ENCODE results near the gene FAM171A1.

Gene FAM171A1

DNA sequence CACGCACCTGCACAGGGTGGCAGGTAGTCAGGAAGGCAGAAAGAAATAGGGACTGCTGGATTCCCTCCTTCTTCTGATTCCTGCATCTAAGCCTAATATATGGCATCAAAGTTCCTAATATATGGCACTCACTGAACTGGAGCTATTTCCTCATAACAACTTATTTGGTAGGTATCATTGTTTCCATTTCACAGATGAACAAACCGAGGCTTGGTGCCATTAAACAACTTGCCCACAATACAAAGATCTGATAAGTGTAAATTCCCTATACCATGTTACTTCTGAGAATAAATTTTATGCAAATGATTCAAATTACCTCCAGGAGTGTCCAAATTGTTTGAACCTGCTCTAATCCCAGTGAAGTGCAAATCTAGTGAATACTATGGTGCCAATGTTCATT, 2.1 kb upstream of the FAM171A1 start:
- H3K27ac ChIP-seq = no peak overlapping the region
- TF ChIP-seq ZFX (IDR thresholded peaks at IDR 0.05) = no peak

DNA sequence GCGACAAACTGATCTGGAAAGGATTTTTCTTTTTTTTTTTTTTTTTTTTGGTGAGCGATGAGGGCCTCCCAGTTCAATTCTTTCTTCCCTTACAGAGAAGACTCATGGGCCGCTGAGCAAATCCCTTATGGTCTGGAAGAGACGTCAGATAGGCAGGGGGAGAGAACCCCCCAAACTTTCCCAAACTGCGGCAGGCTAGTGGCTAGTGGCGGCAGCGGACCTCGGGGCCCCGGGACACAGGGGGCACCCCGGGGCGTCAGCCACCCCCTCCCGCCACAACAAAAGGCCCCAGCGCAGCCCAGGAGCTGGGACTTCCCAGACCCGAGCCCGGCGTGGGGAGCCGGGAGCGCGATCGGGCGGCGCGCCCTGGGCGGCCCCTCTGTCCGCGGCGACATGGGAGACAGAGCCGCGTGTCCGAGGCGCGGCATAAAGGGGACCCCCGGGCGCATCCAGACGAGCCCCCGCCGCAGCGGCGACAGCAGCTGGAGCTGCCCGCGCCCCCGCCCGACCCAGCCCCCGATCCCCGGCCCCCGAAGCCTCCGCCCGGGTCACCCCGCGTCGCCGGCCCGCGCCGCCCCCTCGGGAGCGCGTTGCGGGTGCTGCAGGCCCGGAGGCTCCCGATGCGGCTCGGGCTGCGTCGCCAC, 755 bp downstream of the FAM171A1 start:
- no peak for TF ChIP-seq ZFX (IDR thresholded peaks at IDR 0.05)
- TF ChIP-seq, protein P1, sequence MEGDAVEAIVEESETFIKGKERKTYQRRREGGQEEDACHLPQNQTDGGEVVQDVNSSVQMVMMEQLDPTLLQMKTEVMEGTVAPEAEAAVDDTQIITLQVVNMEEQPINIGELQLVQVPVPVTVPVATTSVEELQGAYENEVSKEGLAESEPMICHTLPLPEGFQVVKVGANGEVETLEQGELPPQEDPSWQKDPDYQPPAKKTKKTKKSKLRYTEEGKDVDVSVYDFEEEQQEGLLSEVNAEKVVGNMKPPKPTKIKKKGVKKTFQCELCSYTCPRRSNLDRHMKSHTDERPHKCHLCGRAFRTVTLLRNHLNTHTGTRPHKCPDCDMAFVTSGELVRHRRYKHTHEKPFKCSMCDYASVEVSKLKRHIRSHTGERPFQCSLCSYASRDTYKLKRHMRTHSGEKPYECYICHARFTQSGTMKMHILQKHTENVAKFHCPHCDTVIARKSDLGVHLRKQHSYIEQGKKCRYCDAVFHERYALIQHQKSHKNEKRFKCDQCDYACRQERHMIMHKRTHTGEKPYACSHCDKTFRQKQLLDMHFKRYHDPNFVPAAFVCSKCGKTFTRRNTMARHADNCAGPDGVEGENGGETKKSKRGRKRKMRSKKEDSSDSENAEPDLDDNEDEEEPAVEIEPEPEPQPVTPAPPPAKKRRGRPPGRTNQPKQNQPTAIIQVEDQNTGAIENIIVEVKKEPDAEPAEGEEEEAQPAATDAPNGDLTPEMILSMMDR (conservative IDR thresholded peaks at IDR 0.05) = no peak
- H3K27ac ChIP-seq = peak overlapping the region; percentile 57

DNA sequence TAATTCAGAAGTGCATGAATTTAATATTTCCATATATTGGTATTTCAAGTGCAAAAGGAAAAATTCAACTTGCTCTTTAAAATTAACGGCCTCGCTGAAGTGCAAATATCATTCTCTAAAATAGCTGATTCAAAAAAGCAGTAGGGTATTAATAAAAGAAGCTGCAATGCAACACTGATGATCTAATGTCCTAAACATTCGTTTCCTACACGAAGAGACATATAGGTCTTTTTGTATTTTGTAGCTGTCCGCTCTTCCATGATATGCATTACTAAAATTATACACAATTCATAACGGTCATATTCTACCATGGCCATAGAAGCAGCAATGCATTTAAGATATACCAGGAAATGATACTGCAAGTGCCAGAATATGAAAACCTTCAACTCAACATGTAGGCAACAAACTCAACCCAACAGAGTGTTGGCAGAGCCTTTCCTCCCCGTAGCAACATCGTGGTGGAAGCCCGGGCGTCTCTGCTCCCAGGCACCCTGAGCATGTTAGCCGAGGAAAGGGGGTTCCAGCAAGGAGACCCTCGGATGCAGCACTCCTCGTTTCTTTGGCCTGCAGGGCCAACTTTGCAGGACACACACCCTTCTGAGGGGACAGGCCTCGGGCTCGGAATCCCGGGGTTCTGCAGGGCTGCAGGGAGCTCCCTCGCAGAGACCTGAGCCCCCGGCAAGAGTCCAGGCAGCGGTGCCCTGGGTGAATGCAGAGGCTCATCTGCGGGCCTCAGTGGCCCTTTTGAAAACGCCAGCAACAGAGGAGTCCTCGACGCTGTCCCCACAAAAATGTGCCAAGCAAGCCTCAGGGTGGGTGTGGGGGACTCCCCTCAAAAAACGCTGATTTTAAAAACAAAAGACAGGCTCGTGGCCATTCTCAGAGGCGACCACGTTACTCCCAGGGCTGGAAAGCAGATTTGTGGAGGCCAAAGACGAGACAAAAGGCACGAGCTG, 1.6 kb downstream of the FAM171A1 start:
- no peak for TF ChIP-seq ZFX (IDR thresholded peaks at IDR 0.05)
- TF ChIP-seq, protein P1 (conservative IDR thresholded peaks at IDR 0.05) = no peak
- no peak overlapping the region for H3K27ac ChIP-seq

DNA sequence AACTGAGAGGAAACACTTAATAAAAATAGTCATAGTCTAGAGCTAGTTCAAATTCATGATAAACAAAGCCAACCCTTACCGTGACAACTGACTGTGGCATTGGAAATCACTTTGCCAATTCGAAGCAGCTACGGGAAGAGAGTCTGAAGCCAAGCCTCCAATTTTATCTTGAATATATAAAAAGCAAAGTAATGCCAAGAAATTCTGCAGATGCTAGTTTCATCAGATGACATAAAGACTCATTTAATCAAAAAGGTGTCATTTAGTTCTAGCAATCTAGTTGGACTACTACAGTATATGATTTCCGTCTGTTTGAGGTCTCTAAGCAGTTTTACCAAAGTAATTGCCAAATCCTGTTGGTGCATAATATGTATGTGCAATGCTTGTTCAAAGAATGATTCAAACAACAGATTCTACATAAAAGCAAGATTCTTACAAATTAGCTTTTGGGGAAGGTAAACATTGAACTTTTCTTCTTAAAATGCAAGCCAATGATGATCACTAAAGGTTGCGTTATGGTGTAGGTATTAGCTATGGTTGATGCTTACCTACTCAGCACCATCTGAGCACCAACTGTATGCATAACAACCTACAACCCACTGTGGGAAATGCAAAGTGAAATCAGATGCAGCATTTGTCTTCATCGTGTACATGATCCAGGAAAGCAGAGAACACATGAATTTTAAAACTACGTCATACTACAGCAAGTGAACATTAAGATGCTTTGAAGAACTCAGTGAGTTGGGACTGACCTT, 2.8 kb downstream of the FAM171A1 start:
- TF ChIP-seq, protein P1 (conservative IDR thresholded peaks at IDR 0.05) = no peak
- TF ChIP-seq ZFX (IDR thresholded peaks at IDR 0.05) = no peak
- H3K27ac ChIP-seq = no peak overlapping the region

DNA sequence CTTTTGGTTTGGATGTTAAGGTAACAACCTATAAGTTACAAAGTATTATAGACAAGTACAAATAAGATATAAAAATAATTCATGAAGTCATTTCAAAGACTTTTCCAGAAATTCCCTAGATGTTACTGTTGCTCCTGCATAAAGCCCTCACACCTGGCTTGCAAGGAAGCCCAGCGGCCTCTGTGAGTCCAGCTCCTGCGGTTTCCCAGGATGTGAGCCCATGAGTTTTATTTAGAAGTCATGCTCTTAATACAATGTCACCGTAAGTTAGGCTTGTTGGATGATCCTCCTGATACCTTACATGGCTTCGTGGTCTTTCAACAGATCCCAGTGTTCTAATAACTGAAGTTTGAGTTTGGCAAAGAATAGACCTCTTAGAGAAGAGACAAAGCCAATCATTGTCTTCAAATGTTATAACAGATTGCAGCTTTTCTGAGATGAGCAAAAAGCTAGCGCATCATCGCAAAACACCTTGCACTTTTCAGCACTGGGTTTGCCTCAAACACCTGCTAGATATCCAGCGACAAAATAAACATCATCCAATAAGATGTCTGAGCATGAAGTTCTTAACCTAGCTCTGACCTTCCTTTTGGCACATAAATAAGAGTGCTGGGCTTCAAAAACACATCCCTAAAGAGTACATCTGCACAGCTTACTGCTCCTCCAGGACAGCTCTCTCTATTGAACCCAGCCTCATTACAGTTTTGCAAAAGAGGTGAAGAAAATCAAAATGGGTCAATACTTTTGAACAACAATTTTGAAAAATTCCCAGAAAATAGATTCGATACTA, 3.6 kb downstream of the FAM171A1 start:
- no peak overlapping the region for H3K27ac ChIP-seq
- TF ChIP-seq, protein P1 (conservative IDR thresholded peaks at IDR 0.05) = no peak
- TF ChIP-seq ZFX (IDR thresholded peaks at IDR 0.05) = no peak

DNA sequence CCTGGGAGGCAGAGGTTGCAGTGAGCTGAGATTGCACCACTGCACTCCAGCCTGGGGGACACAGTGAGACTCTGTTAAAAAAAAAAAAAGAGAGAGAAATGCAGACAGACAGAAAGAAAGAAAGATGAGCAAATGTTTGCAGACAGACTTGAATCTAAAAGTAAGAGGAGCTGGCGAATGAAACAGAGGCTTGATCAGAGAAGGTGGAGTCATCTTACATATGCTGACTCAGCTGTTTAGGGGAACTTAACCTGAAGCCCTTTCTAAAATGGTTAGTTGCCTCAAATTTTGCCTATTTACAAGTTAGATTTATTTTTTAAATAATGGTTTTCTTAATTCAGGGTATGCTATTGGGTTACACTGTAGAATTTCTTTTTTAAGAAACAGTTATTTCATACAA, 5.4 kb downstream of the FAM171A1 start:
- no peak overlapping the region for H3K27ac ChIP-seq
- no peak for TF ChIP-seq ZFX (IDR thresholded peaks at IDR 0.05)
- TF ChIP-seq, protein P1 (conservative IDR thresholded peaks at IDR 0.05) = no peak

DNA sequence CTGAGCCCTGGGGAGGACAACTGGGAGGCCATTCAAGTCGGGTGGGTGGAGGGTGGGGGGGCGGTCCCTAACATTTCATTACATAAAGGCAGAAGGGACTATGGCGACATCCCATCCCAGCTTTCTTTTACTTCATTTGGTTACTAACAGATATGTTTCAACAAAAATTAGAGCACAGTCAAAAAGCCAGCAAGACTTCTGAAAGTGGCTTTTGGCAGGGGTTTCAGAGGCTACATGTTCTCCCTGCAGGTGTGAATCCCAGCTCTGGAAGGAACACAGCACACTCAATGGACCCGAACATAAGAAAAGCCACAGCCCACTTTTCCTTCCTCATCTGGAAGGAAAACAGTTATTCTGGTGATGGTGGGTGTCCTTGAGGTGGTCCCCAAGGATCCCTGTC, 7.1 kb downstream of the FAM171A1 start:
- TF ChIP-seq, protein P1 (conservative IDR thresholded peaks at IDR 0.05) = no peak
- TF ChIP-seq ZFX (IDR thresholded peaks at IDR 0.05) = no peak
- H3K27ac ChIP-seq = no peak overlapping the region

Data from C4-2B (cell line).